ENCODE measurements around the gene WDR18.

The WDR18 gene

DNA sequence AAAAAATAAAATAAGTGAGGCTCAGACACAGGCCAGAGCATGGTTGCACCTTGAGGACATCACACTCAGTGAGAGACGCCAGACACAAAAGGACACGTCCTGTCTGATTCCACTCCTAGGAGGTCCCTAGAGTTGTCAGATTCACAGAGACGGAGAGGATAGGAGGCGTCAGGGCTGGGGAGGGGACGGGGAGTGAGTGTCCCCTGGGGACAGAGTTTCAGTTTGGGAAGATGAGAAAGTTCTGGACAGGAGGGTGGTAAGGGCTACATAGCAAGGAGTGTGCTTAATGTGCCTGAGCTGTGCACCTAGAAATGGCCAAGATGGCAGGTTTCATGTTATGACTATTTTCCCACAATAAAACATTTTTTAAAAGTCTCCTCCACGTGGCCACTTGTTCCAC, 13.9 kb downstream of the WDR18 start:
- TF ChIP-seq EZH2phosphoT487 (IDR thresholded peaks at IDR 0.05; ENCODE audit: borderline replicate concordance) (no peak), CTCF (conservative IDR thresholded peaks at IDR 0.05; ENCODE audit: low read length) (no peak)
- Histone ChIP-seq H4K20me1 (ENCODE audit: insufficient read depth, low read length, poor library complexity, severe bottlenecking) (no peaks in the 10 kb centered on the region), H3K79me2 (ENCODE audit: insufficient read depth, low read length) (no peaks in the 10 kb centered on the region), H3K4me3 (ENCODE audit: low read length, poor library complexity, severe bottlenecking) (no peak overlapping the region), H3K9me2 (replicated peaks; ENCODE audit: low read depth, low read length) (no peaks in the 10 kb centered on the region), H3K9me3 (ENCODE audit: insufficient read depth, low read depth, low read length) (no peaks in the 10 kb centered on the region), H3K9ac (ENCODE audit: low read depth, low read length, poor library complexity, severe bottlenecking) (no peak overlapping the region), H3F3A (ENCODE audit: low read depth) (no peaks in the 10 kb centered on the region; the same call in 1 of the 2 replicates), H3K27me3 (ENCODE audit: insufficient read depth, low read length, poor library complexity, severe bottlenecking) (no peaks in the 10 kb centered on the region), H2AFZ (ENCODE audit: low read length) (no peak overlapping the region), H3K4me2 (ENCODE audit: low read depth, low read length, poor library complexity, severe bottlenecking) (no peak overlapping the region), H3K4me1 (ENCODE audit: insufficient read depth, low read length, poor library complexity, severe bottlenecking) (no peaks in the 10 kb centered on the region), H3K36me3 (ENCODE audit: insufficient read depth, low read length) (no peaks in the 10 kb centered on the region; the same call in 1 of the 2 replicates)

GRCh38 chr19:999379-999719, 15.2 kb downstream of the WDR18 start:
- Histone ChIP-seq H3K4me1 (ENCODE audit: insufficient read depth, low read length, poor library complexity, severe bottlenecking) (no peaks in the 10 kb centered on the region), H3K9me3 (ENCODE audit: insufficient read depth, low read depth, low read length) (no peaks in the 10 kb centered on the region), H3F3A (ENCODE audit: low read depth) (no peaks in the 10 kb centered on the region; the same call in 1 of the 2 replicates), H3K36me3 (ENCODE audit: insufficient read depth, low read length) (no peaks in the 10 kb centered on the region; the same call in 1 of the 2 replicates), H3K27me3 (ENCODE audit: insufficient read depth, low read length, poor library complexity, severe bottlenecking) (no peaks in the 10 kb centered on the region), H4K20me1 (ENCODE audit: insufficient read depth, low read length, poor library complexity, severe bottlenecking) (no peaks in the 10 kb centered on the region), H3K9me2 (replicated peaks; ENCODE audit: low read depth, low read length) (no peaks in the 10 kb centered on the region), H3K9ac (ENCODE audit: low read depth, low read length, poor library complexity, severe bottlenecking) (no peak overlapping the region), H3K79me2 (ENCODE audit: insufficient read depth, low read length) (no peaks in the 10 kb centered on the region), H2AFZ (ENCODE audit: low read length) (no peak overlapping the region), H3K4me2 (ENCODE audit: low read depth, low read length, poor library complexity, severe bottlenecking) (no peak overlapping the region), H3K4me3 (ENCODE audit: low read length, poor library complexity, severe bottlenecking) (no peak overlapping the region)
- no peak for TF ChIP-seq EZH2phosphoT487 (IDR thresholded peaks at IDR 0.05; ENCODE audit: borderline replicate concordance)
- no peak for TF ChIP-seq CTCF (conservative IDR thresholded peaks at IDR 0.05; ENCODE audit: low read length)

GRCh38 chr19:1000095-1000494, 15.9 kb downstream of the WDR18 start, which contains the start of gene GRIN3B:
TSS of gene GRIN3B (plus strand) at chr19:1000419. CDS start at chr19:1000438, 19 bp downstream.
- Histone ChIP-seq H3K9ac (ENCODE audit: low read depth, low read length, poor library complexity, severe bottlenecking) (no peak within 1 kb of the TSS), H3K27me3 (ENCODE audit: insufficient read depth, low read length, poor library complexity, severe bottlenecking) (no peaks in the 10 kb centered on the region), H3K9me3 (ENCODE audit: insufficient read depth, low read depth, low read length) (no peaks in the 10 kb centered on the region), H3K4me1 (ENCODE audit: insufficient read depth, low read length, poor library complexity, severe bottlenecking) (no peaks in the 10 kb centered on the region), H3K4me2 (ENCODE audit: low read depth, low read length, poor library complexity, severe bottlenecking) (peak within 1 kb of the TSS; percentile 18), H3K4me3 (ENCODE audit: low read length, poor library complexity, severe bottlenecking) (no peak within 1 kb of the TSS), H3K36me3 (ENCODE audit: insufficient read depth, low read length) (no peaks in the 10 kb centered on the region), H3K79me2 (ENCODE audit: insufficient read depth, low read length) (no peaks in the 10 kb centered on the region), H3F3A (ENCODE audit: low read depth) (no peaks in the 10 kb centered on the region; the same call in 1 of the 2 replicates), H2AFZ (ENCODE audit: low read length) (no peak within 1 kb of the TSS), H4K20me1 (ENCODE audit: insufficient read depth, low read length, poor library complexity, severe bottlenecking) (no peaks in the 10 kb centered on the region), H3K9me2 (replicated peaks; ENCODE audit: low read depth, low read length) (no peaks in the 10 kb centered on the region)
- TF ChIP-seq EZH2phosphoT487 (IDR thresholded peaks at IDR 0.05; ENCODE audit: borderline replicate concordance) (no peak), CTCF (conservative IDR thresholded peaks at IDR 0.05; ENCODE audit: low read length) (peak; percentile 45)

Data from Loucy (cell line).